Skeletal muscle tissue (tissue), 4 donors: Measurements from ENCODE around the gene ATF7IP. TPM values are rescaled to one million over a fixed set of nuclear protein-coding genes. Genes with fewer than 3 reads are reported as not detected.
"Not testable (repeated sequence)": the region's sequence is repeated elsewhere in the genome, so short reads cannot be mapped to it uniquely, and the experiment has no call there.

Source experiments
- H3K27ac ChIP-seq: one replicate; pipeline ENCODE4 v1.7.0; 2013; ENCODE audit warnings: mild to moderate bottlenecking, low read depth, low read length, inconsistent platforms
- H3K27me3 ChIP-seq, 3 donors: one replicate each; pipeline ENCODE4 v1.7.0; 2013; ENCODE audit warnings: low read length in 3 of 3; ENCODE audit not compliant: control insufficient read depth in 3 of 3, insufficient read depth in 3 of 3
- H3K36me3 ChIP-seq, 3 donors: one replicate each; pipeline ENCODE4 v1.7.0; 2013; ENCODE audit warnings: low read length in 3 of 3; ENCODE audit not compliant: control insufficient read depth in 3 of 3, insufficient read depth in 3 of 3
- H3K4me1 ChIP-seq, 3 donors: one replicate each; pipeline ENCODE4 v1.7.0; 2013; ENCODE audit warnings: low read length in 3 of 3, mild to moderate bottlenecking in 3 of 3; ENCODE audit not compliant: control insufficient read depth in 3 of 3, insufficient read depth in 3 of 3
- H3K4me3 ChIP-seq, 3 donors: one replicate each; pipeline ENCODE4 v1.7.0; 2013; ENCODE audit warnings: low read length in 3 of 3
- H3K9ac ChIP-seq, 3 donors: one replicate each; pipeline ENCODE4 v1.7.0; 2013; ENCODE audit warnings: low read length in 3 of 3, mild to moderate bottlenecking in 3 of 3, moderate library complexity in 2 of 3, low read depth in 1 of 3
- H3K9me3 ChIP-seq, 3 donors: one replicate each; pipeline ENCODE4 v1.7.0; 2013; ENCODE audit warnings: low read length in 3 of 3; ENCODE audit not compliant: control insufficient read depth in 3 of 3
- total RNA-seq: library from RNA; depleted of rRNA; stranded (reverse); fragments of >200 nt; gene quantifications from one replicate; pipeline ENCODE4 v1.2.3, GENCODE V29; 2014
- donor health status: Osteomylitis.

ATF7IP gene
- total RNA-seq, 1 donor from 2014 or later, result 32.9 TPM

DNA sequence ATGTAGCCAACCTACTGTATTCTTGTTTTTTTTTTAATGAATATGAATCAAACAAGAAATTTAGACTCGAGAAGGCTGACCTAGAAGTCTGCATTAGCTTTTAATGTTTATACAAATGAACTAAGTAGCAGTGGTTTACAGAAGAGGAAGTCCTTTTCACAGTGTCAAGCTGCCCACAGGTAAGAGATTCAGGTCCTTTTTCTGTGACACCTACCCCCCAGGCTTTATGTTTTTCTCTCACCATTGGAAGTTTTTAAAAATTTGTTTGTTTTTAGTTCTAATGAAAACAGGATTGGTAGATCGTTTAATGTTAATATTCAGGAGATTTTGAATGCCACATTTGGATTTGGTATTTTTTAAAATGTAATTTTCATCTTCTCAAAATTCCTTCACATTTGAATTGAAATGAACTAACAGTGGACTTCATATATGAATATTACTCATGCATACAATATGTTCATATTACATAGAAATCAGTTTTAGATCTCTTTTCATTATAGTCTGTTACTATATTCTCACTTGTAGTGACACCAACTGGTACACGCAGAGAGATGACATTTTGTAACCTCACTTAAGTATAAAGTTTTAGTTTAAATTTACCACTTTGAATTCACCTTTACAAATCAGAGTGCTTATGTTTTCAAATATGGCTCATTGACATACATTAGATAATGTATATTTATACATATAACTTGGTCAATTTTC, 29.7 kb downstream of the ATF7IP start:
- Histone ChIP-seq H3K4me3 (no peak overlapping the region), H3K4me1 (peaks cover 0 to 11% (median 4%) of the 10 kb centered on the region in 3 donors), H3K27ac (no peak overlapping the region), H3K9me3 (peaks cover 0 to 3% (median 3%) of the 10 kb centered on the region in 3 donors), H3K36me3 (no peaks in the 10 kb centered on the region), H3K9ac (no peak overlapping the region), H3K27me3 (no peaks in the 10 kb centered on the region)

DNA sequence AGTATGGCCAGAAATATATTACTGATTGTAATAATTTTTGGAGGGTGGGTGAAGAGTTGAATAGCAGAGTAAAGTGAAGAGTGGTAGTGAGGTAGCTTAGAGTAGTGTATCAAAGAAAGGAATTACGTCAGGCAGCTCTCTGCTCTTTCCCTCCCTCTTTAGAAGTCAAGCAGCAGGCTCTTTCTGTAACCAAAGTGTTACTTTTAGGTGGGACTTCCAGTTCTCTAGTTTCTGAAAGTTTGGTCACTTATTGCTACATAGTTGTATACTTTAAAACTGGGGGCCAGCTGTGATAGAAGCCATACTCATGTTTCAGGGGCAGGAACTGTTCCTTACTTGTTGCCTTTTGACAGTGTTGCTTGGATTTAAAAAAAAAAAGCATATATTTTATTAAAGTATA, 30.6 kb downstream of the ATF7IP start:
- Histone ChIP-seq H3K4me3 (no peak overlapping the region), H3K4me1 (peaks cover 0 to 11% (median 3%) of the 10 kb centered on the region in 3 donors), H3K36me3 (no peaks in the 10 kb centered on the region), H3K9ac (no peak overlapping the region), H3K9me3 (peaks cover 0 to 3% (median 3%) of the 10 kb centered on the region in 3 donors), H3K27ac (no peak overlapping the region), H3K27me3 (no peaks in the 10 kb centered on the region)

GRCh38 chr12:14399871-14400270, 34.4 kb downstream of the ATF7IP start:
- Histone ChIP-seq H3K9ac (no peak overlapping the region), H3K4me1 (peaks cover 0 to 3% (median 0%) of the 10 kb centered on the region in 3 donors), H3K4me3 (peak overlapping the region in 1 of 3 donors; percentile 20), H3K36me3 (no peaks in the 10 kb centered on the region), H3K27me3 (no peaks in the 10 kb centered on the region), H3K9me3 (peaks cover 0 to 3% (median 3%) of the 10 kb centered on the region in 3 donors), H3K27ac (no peak overlapping the region)

GRCh38 chr12:14400599-14400998, 35.1 kb downstream of the ATF7IP start:
- Histone ChIP-seq H3K36me3 (no peaks in the 10 kb centered on the region), H3K9me3 (peaks cover 0 to 3% (median 3%) of the 10 kb centered on the region in 3 donors), H3K4me1 (peaks cover 0 to 3% (median 0%) of the 10 kb centered on the region in 3 donors), H3K27me3 (no peaks in the 10 kb centered on the region), H3K9ac (no peak overlapping the region), H3K27ac (no peak overlapping the region), H3K4me3 (no peak overlapping the region)

- H3K4me3 ChIP-seq, H3K4me1 ChIP-seq, H3K27ac ChIP-seq, H3K9ac ChIP-seq, H3K9me3 ChIP-seq, H3K36me3 ChIP-seq, H3K27me3 ChIP-seq: not testable (repeated sequence)
These were observed 35.8 kb downstream of the ATF7IP start for GRCh38 chr12:14401267-14401666.

GRCh38 chr12:14402697-14403096, 37.2 kb downstream of the ATF7IP start:
- no peak overlapping the region for H3K27ac ChIP-seq
- H3K27me3 ChIP-seq, result no peaks in the 10 kb centered on the region
- H3K9ac ChIP-seq, result no peak overlapping the region
- H3K9me3 ChIP-seq, result peaks cover 0 to 3% (median 3%) of the 10 kb centered on the region in 3 donors
- no peaks in the 10 kb centered on the region for H3K36me3 ChIP-seq
- H3K4me3 ChIP-seq, result no peak overlapping the region
- no peaks in the 10 kb centered on the region for H3K4me1 ChIP-seq

DNA sequence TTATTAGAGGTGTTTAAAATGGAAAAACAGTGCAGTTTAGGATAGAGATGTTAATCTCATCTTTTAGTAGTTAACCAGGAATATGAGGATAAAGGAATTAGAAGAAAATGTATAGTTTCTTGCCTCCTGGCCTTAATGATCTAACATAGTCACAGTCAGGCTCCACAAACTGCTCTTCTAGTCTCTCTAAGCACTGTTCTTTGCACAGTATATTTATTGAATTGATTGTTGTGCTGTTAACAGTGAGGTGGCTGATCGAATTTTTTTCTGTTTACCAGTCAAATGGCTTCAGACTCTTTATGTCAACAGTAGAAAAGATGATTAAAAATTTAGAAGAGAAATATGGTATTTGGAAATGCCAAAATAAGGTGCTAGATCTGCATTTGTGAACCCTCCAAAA, 37.8 kb downstream of the ATF7IP start:
- Histone ChIP-seq H3K4me3 (no peak overlapping the region), H3K27ac (no peak overlapping the region), H3K36me3 (no peaks in the 10 kb centered on the region), H3K4me1 (no peaks in the 10 kb centered on the region), H3K27me3 (no peaks in the 10 kb centered on the region), H3K9ac (no peak overlapping the region), H3K9me3 (peaks cover 0 to 3% (median 3%) of the 10 kb centered on the region in 3 donors)

DNA sequence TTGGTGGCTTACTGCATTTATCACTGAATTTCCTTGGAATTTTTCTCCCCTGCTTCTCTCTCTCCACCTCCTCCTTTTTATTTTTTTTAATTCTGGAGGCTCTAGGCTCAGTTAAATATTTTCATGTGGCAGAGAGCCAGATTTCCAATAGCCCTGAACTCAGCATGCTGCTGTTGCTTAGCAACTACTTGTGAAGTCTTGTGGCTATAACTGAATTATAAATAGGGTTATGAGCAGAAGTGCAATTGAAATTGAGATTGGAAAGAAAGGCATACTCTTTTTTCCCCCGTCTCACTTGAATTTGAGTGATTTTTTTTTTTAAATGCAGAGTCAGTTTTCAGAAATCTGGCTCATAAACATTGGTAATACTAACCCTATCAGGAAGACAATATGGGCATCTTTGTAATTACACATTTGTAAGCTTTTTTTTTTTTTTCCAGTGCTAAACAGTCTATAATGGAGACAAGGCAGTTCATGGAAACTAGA, 38.3 kb downstream of the ATF7IP start:
- peak overlapping the region in 1 of 3 donors; percentile 51 for H3K4me3 ChIP-seq
- no peaks in the 10 kb centered on the region for H3K36me3 ChIP-seq
- H3K9ac ChIP-seq, result no peak overlapping the region
- H3K27ac ChIP-seq, result peak overlapping the region; percentile 42
- H3K4me1 ChIP-seq, result no peaks in the 10 kb centered on the region
- H3K9me3 ChIP-seq, result peaks cover 0 to 3% (median 3%) of the 10 kb centered on the region in 3 donors
- H3K27me3 ChIP-seq, result no peaks in the 10 kb centered on the region

- not testable (repeated sequence) for H3K4me1 ChIP-seq, H3K36me3 ChIP-seq, H3K27ac ChIP-seq
These were observed 39.9 kb downstream of the ATF7IP start for GRCh38 chr12:14405407-14405806.

GRCh38 chr12:14408208-14408607, 42.7 kb downstream of the ATF7IP start:
- H3K4me3 ChIP-seq, result peak overlapping the region in 2 of 3 donors; percentile 22 to 28
- H3K36me3 ChIP-seq, result no peaks in the 10 kb centered on the region
- H3K27ac ChIP-seq, result no peak overlapping the region
- H3K9me3 ChIP-seq, result no peaks in the 10 kb centered on the region
- H3K27me3 ChIP-seq, result no peaks in the 10 kb centered on the region
- no peaks in the 10 kb centered on the region for H3K4me1 ChIP-seq
- H3K9ac ChIP-seq, result no peak overlapping the region

More at GRCh38 chr12:14405407-14405806, 39.9 kb downstream of the ATF7IP start:
- H3K4me3 ChIP-seq, H3K9me3 ChIP-seq, H3K9ac ChIP-seq, H3K27me3 ChIP-seq: not testable (repeated sequence)
